SK-N-SH (cell line): ENCODE results near the gene PPP2R5C. TPM values are rescaled to one million over a fixed set of nuclear protein-coding genes. Genes with fewer than 3 reads are reported as not detected.

ENCODE experiments used
- CTCF ChIA-PET: fragments of 300-600, 350-600 bp; formaldehyde crosslinking; extraction: SDS; loops from one replicate; lab custom pipeline; 2021; lab: Yijun Ruan, JAX
- POLR2A ChIA-PET: fragments of 350-600 bp; sonication (Branson Sonifier 250); formaldehyde crosslinking; extraction: SDS; loops from one replicate; lab custom pipeline; 2020; ENCODE audit warnings: antibody characterized with exemption, inconsistent platforms; lab: Yijun Ruan, JAX
- DNase-seq: peaks from one replicate; pipeline ENCODE4 v3.0.0; 2012
- H2AFZ ChIP-seq: fragments of 200-600 bp; sonication (generic); 2 replicates; pipeline ENCODE4 v1.8.1; 2016; ENCODE audit warnings: antibody characterized with exemption, mild to moderate bottlenecking, low read depth
- H3F3A ChIP-seq: fragments of 200-600 bp; sonication (generic); replicated peaks from 2 replicates; pipeline ENCODE3; 2016; ENCODE audit warnings: antibody characterized with exemption, mild to moderate bottlenecking; ENCODE audit not compliant: insufficient read depth
- H3K27ac ChIP-seq, 2 experiments: fragments of 200-500 bp in 1 of 2; fragments of 200-600 bp in 1 of 2; sonication (Bioruptor generic) in 1 of 2; sonication (generic), shearing (Covaris generic) in 1 of 2; 2 replicates each; pipeline versions ENCODE4 v1.5.1 to v1.6.1; 2014 to 2016; ENCODE audit warnings: low read depth in 2 of 2, inconsistent platforms in 1 of 2, low read length in 1 of 2, mild to moderate bottlenecking in 1 of 2, mixed read lengths in 1 of 2
- H3K27me3 ChIP-seq: fragments of 200-600 bp; sonication (generic), shearing (Covaris generic); 2 replicates; pipeline ENCODE4 v1.6.1; 2016; ENCODE audit warnings: mixed run types; ENCODE audit not compliant: insufficient read depth
- H3K36me3 ChIP-seq, 2 experiments: fragments of 200-500 bp in 1 of 2; fragments of 200-600 bp in 1 of 2; sonication (Bioruptor generic) in 1 of 2; sonication (generic) in 1 of 2; replicated peaks in 1 of 2; 2 replicates each; pipeline versions ENCODE3 to v1.5.1; 2014 to 2016; ENCODE audit warnings: low read length in 1 of 2, mild to moderate bottlenecking in 1 of 2; ENCODE audit not compliant: insufficient read depth in 2 of 2, control insufficient read depth in 1 of 2
- H3K4me1 ChIP-seq, 2 experiments: fragments of 200-500 bp in 1 of 2; fragments of 200-600 bp in 1 of 2; sonication (Bioruptor generic) in 1 of 2; sonication (generic), shearing (Covaris generic) in 1 of 2; 2 replicates each; pipeline versions ENCODE4 v1.5.1 to v1.6.1; 2014 to 2016; ENCODE audit warnings: low read depth in 1 of 2, low read length in 1 of 2, mixed run types in 1 of 2; ENCODE audit not compliant: insufficient read depth in 2 of 2, control insufficient read depth in 1 of 2
- H3K4me2 ChIP-seq: fragments of 200-600 bp; sonication (generic), shearing (Covaris generic); 2 replicates; pipeline ENCODE4 v1.6.1; 2017; ENCODE audit warnings: mixed run types
- H3K4me3 ChIP-seq, 2 experiments: fragments of 200-500 bp in 1 of 2; fragments of 200-600 bp in 1 of 2; sonication (Bioruptor generic) in 1 of 2; sonication (generic), shearing (Covaris generic) in 1 of 2; 2 replicates each; pipeline versions ENCODE4 v1.5.1 to v1.8.1; 2014 to 2016; ENCODE audit warnings: low read depth in 2 of 2, inconsistent platforms in 1 of 2, low read length in 1 of 2, mild to moderate bottlenecking in 1 of 2, mixed read lengths in 1 of 2, moderate library complexity in 1 of 2
- H3K79me2 ChIP-seq: fragments of 200-600 bp; sonication (generic); 2 replicates; pipeline ENCODE4 v1.8.1; 2017; ENCODE audit warnings: mild to moderate bottlenecking; ENCODE audit not compliant: insufficient read depth
- H3K9ac ChIP-seq: fragments of 200-600 bp; sonication (generic); 2 replicates; pipeline ENCODE4 v1.6.1; 2017; ENCODE audit warnings: mixed run types
- H3K9me2 ChIP-seq: fragments of 200-600 bp; sonication (generic); 2 replicates; pipeline ENCODE4 v1.6.1; 2017; ENCODE audit warnings: mixed run types
- H3K9me3 ChIP-seq: fragments of 200-600 bp; sonication (generic); 2 replicates; pipeline ENCODE4 v1.6.1; 2017; ENCODE audit warnings: mixed run types, mild to moderate bottlenecking, moderate library complexity
- H4K20me1 ChIP-seq: fragments of 200-600 bp; sonication (generic); 2 replicates; pipeline ENCODE4 v1.6.1; 2017; ENCODE audit warnings: mild to moderate bottlenecking, mixed run types; ENCODE audit not compliant: insufficient read depth
- CHD2 ChIP-seq: fragments of 150-350 bp; IDR thresholded peaks from 2 replicates; pipeline ENCODE4 v1.6.1; 2018; ENCODE audit warnings: low read length; ENCODE audit not compliant: partially characterized antibody
- ELF1 ChIP-seq: IDR thresholded peaks from 2 replicates; pipeline ENCODE4 v1.4.0; 2012
- EP300 ChIP-seq, 2 experiments: IDR thresholded peaks; 2 replicates each; pipeline versions ENCODE4 v1.4.0 to v1.6.1; 2012; ENCODE audit warnings: borderline replicate concordance in 1 of 2, low read depth in 1 of 2, low read length in 1 of 2
- EZH2phosphoT487 ChIP-seq: fragments of 200-600 bp; sonication (generic); IDR thresholded peaks from 2 replicates; pipeline ENCODE4 v1.6.1; 2017; ENCODE audit warnings: low read depth, mixed run types, mild to moderate bottlenecking, antibody characterized with exemption, moderate library complexity, borderline replicate concordance
- FOSL2 ChIP-seq: IDR thresholded peaks from 2 replicates; pipeline ENCODE4 v1.4.0; 2012; ENCODE audit warnings: low read depth, mild to moderate bottlenecking, moderate library complexity, borderline replicate concordance
- FOXJ3 ChIP-seq: sonication (generic); formaldehyde crosslinking; IDR thresholded peaks from 2 replicates; pipeline ENCODE4 v1.5.1; 2020; ENCODE audit warnings: mild to moderate bottlenecking, missing genetic modification reagents
- GABPA ChIP-seq: IDR thresholded peaks from 2 replicates; pipeline ENCODE4 v1.4.0; 2012; ENCODE audit warnings: low read depth, mild to moderate bottlenecking
- IRF3 ChIP-seq: fragments of 150-350 bp; IDR thresholded peaks from 2 replicates; pipeline ENCODE4 v1.6.1; 2016; ENCODE audit warnings: mild to moderate bottlenecking, low read depth, low read length
- MEF2A ChIP-seq: IDR thresholded peaks from 2 replicates; pipeline ENCODE4 v1.4.0; 2012; ENCODE audit warnings: low read depth, borderline replicate concordance
- NFIC ChIP-seq: IDR thresholded peaks from 2 replicates; pipeline ENCODE4 v1.4.0; 2012; ENCODE audit warnings: borderline replicate concordance
- NRF1 ChIP-seq: IDR thresholded peaks from 2 replicates; pipeline ENCODE4 v1.6.1; 2012; ENCODE audit warnings: low read depth, mild to moderate bottlenecking, low read length
- POLR2AphosphoS5 ChIP-seq: IDR thresholded peaks from 2 replicates; pipeline ENCODE4 v1.6.1; 2012; ENCODE audit warnings: low read depth, low read length
- RXRA ChIP-seq: IDR thresholded peaks from 2 replicates; pipeline ENCODE4 v1.4.0; 2012; ENCODE audit warnings: low read depth, mild to moderate bottlenecking, borderline replicate concordance
- SMC3 ChIP-seq: IDR thresholded peaks from 2 replicates; pipeline ENCODE4 v1.6.1; 2012; ENCODE audit warnings: low read depth, low read length, improper control_type of control experiment
- TCF12 ChIP-seq: IDR thresholded peaks from 2 replicates; pipeline ENCODE4 v1.4.0; 2012
- TEAD4 ChIP-seq: IDR thresholded peaks from 2 replicates; pipeline ENCODE4 v1.4.0; 2012; ENCODE audit warnings: mild to moderate bottlenecking, borderline replicate concordance; ENCODE audit not compliant: insufficient read depth
- YY1 ChIP-seq: IDR thresholded peaks from 2 replicates; pipeline ENCODE4 v1.4.0; 2012; ENCODE audit warnings: low read depth, mild to moderate bottlenecking
- WGBS: methylation state at CpG from one replicate; pipeline ENCODE4 v1.1.6; 2017; ENCODE audit warnings: low lambda C conversion rate; 5-methylcytosine and 5-hydroxymethylcytosine counted together
- polyA plus RNA-seq, 3 experiments: library from polyadenylated mRNA; depleted of rRNA; stranded (reverse); fragments of >200 nt; gene quantifications; 2 replicates each; pipeline ENCODE4 v1.2.3, GENCODE V29; 2012
- TF ChIP-seq, protein P1 (sequence below): IDR thresholded peaks from 2 replicates; pipeline ENCODE4 v1.4.0; 2012; ENCODE audit warnings: low read depth, borderline replicate concordance
- TF ChIP-seq, protein P2 (sequence below): IDR thresholded peaks from 2 replicates; pipeline ENCODE4 v1.4.0; 2012; ENCODE audit warnings: low read depth

The PPP2R5C gene
- polyA plus RNA-seq, 1 of the 3 experiments (the other 2 are of a cell fraction), result 43.7 TPM

GRCh38 chr14:101834800-101835547 is 73.5 kb downstream of the PPP2R5C start:
- Histone ChIP-seq H3K4me3 (no peak overlapping the region), H3K4me2 (no peak overlapping the region), H3K36me3 (peaks cover 9 to 20% of the 10 kb centered on the region in 2 experiments), H3K27ac (peak overlapping the region; percentile 31 to 67; a peak in 2 of 4 replicates), H4K20me1 (peaks cover 55% of the 10 kb centered on the region), H3K9ac (no peak overlapping the region), H2AFZ (no peak overlapping the region), H3K9me2 (no peaks in the 10 kb centered on the region), H3K4me1 (peaks cover 10 to 63% of the 10 kb centered on the region in 2 experiments), H3K79me2 (peaks cover 100% of the 10 kb centered on the region), H3F3A (no peaks in the 10 kb centered on the region), H3K9me3 (no peaks in the 10 kb centered on the region), H3K27me3 (no peaks in the 10 kb centered on the region)
- TF ChIP-seq POLR2AphosphoS5 (no peak), CHD2 (no peak), EZH2phosphoT487 (no peak), FOXJ3 (CRISPR knock-in tag) (no peak), ELF1 (no peak), NFIC (no peak), SMC3 (no peak), TCF12 (no peak), MEF2A (no peak), GABPA (no peak), IRF3 (no peak)
- TF ChIP-seq, protein P1, sequence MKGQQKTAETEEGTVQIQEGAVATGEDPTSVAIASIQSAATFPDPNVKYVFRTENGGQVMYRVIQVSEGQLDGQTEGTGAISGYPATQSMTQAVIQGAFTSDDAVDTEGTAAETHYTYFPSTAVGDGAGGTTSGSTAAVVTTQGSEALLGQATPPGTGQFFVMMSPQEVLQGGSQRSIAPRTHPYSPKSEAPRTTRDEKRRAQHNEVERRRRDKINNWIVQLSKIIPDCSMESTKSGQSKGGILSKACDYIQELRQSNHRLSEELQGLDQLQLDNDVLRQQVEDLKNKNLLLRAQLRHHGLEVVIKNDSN, result no peak
- WGBS, result 86% methylated on average over 6 of the region's 6 CpGs
- POLR2A ChIA-PET, result no interaction called here
- DNase-seq, result no peak
- CTCF ChIA-PET, result interaction anchor here (3.1 kb wide), 1 partner anchor 64 kb away, joined by 14 read pairs; no protein-coding TSS in a partner anchor

DNA sequence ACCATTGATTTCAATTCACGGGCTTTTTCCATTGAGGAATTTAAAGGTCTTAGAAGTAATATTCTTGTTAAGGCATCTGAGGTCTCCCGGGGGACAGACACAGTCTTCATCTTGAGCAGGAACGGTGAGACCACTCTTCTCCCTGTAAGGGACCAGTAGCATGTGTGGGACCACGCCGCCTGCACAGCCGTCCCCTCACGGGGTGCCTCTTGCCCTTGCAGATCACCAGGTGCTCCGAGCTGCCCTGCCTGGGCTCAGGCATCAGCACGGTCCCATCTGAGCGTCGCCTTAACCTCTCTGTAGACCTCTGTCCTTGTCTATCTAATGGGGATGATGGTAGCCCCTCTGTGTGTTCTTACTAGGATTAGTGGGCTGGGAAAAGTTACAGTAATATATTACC is 74.1 kb downstream of the PPP2R5C start:
- POLR2A ChIA-PET, result no interaction called here
- TF ChIP-seq FOSL2 (no peak), RXRA (no peak), YY1 (no peak), EP300 (IDR thresholded peaks at IDR 0.05; ENCODE audit: borderline replicate concordance in 1 of 2, low read depth in 1 of 2, low read length in 1 of 2) (no peak), POLR2AphosphoS5 (no peak), MEF2A (no peak), TEAD4 (no peak), IRF3 (no peak), NRF1 (no peak), ELF1 (no peak)
- TF ChIP-seq, protein P2, sequence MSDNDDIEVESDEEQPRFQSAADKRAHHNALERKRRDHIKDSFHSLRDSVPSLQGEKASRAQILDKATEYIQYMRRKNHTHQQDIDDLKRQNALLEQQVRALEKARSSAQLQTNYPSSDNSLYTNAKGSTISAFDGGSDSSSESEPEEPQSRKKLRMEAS, result no peak
- TF ChIP-seq, all 33 proteins: peak for 0

More for the DNA sequence above, 74.1 kb downstream of the PPP2R5C start:
- H3K27ac ChIP-seq, result peak overlapping the region; percentile 31 to 77; a peak in 2 of 4 replicates
- no peaks in the 10 kb centered on the region for H3K27me3 ChIP-seq
- H3K4me3 ChIP-seq, result no peak overlapping the region
- no peaks in the 10 kb centered on the region for H3K9me2 ChIP-seq
- H3F3A ChIP-seq, result no peaks in the 10 kb centered on the region
- H2AFZ ChIP-seq, result no peak overlapping the region
- no peaks in the 10 kb centered on the region for H3K9me3 ChIP-seq
- no peak overlapping the region for H3K4me2 ChIP-seq
- H3K36me3 ChIP-seq, result peaks cover 3 to 18% of the 10 kb centered on the region in 2 experiments
- H3K9ac ChIP-seq, result no peak overlapping the region
- peaks cover 100% of the 10 kb centered on the region for H3K79me2 ChIP-seq
- H3K4me1 ChIP-seq, result peaks cover 10 to 65% of the 10 kb centered on the region in 2 experiments
- peaks cover 50% of the 10 kb centered on the region for H4K20me1 ChIP-seq
- CTCF ChIA-PET, result interaction anchor here (0.6 to 3.1 kb wide), 2 partner anchors 17 to 65 kb away, joined by 3 to 14 read pairs; no protein-coding TSS in a partner anchor
- WGBS, result 96% methylated on average over 7 of the region's 11 CpGs
- no peak for DNase-seq
